Right lobe of liver (tissue), 4 donors: ENCODE results near the gene EVPLL.

Source experiments
- POLR2A ChIP-seq: fragments of 450-650 bp; IDR thresholded peaks from one replicate; pipeline ENCODE4 v1.6.1; 2017; ENCODE audit warnings: antibody characterized with exemption, mild to moderate bottlenecking
- TF ChIP-seq, protein P1 (sequence below), 4 donors: fragments of 200-600 bp in 3 of 4; fragments of 450-650 bp in 1 of 4; IDR thresholded peaks; one replicate each; pipeline versions ENCODE4 v1.5.1 to v1.8.0; 2016 to 2022; ENCODE audit warnings: antibody characterized with exemption in 4 of 4, mild to moderate bottlenecking in 2 of 4
- donor health status: DM: no; HTN: no; CAD: no.
- donor health status: DM: no; HTN: no; CAD: no.
- donor health status: DM: no; HTN: yes; CAD: no.

DNA sequence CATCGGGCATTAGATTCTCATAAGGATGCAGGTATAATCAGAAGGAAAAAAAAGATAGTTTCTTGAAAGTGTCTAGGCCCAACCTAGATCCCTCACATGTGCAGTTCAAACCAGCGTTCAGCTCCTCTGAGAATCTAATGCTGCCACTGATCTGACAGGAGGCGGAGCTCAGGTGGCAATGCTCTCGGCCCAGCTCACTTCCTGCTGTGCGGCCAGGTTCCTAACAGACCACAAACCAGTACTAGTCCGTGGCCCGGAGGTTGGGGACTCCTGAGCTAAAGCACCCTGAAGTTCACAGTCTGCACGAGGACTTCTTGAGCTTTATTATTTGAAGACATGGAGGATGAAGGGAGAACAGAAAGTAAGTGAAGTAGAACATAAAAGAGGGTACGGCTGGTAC is 45.7 kb upstream of the EVPLL start:
- TF ChIP-seq, protein P1, sequence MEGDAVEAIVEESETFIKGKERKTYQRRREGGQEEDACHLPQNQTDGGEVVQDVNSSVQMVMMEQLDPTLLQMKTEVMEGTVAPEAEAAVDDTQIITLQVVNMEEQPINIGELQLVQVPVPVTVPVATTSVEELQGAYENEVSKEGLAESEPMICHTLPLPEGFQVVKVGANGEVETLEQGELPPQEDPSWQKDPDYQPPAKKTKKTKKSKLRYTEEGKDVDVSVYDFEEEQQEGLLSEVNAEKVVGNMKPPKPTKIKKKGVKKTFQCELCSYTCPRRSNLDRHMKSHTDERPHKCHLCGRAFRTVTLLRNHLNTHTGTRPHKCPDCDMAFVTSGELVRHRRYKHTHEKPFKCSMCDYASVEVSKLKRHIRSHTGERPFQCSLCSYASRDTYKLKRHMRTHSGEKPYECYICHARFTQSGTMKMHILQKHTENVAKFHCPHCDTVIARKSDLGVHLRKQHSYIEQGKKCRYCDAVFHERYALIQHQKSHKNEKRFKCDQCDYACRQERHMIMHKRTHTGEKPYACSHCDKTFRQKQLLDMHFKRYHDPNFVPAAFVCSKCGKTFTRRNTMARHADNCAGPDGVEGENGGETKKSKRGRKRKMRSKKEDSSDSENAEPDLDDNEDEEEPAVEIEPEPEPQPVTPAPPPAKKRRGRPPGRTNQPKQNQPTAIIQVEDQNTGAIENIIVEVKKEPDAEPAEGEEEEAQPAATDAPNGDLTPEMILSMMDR (IDR thresholded peaks at IDR 0.05): no peak
- TF ChIP-seq POLR2A: no peak
